ENCODE results near the gene FMNL2.

- no peak for TF ChIP-seq ZNF639 (tag by site-specific recombination; IDR thresholded peaks at IDR 0.05)
- no peak for TF ChIP-seq CTCF (tag by site-specific recombination; IDR thresholded peaks at IDR 0.05)
- TF ChIP-seq ZNF416 (tag by site-specific recombination; IDR thresholded peaks at IDR 0.05): no peak
- TF ChIP-seq ZNF214 (tag by site-specific recombination; IDR thresholded peaks at IDR 0.05; ENCODE audit: borderline replicate concordance): no peak
- TF ChIP-seq OVOL3 (tag by site-specific recombination; IDR thresholded peaks at IDR 0.05): no peak
- no peak for TF ChIP-seq KLF16 (tag by site-specific recombination; IDR thresholded peaks at IDR 0.05)
- no peak for TF ChIP-seq ZNF133 (tag by site-specific recombination; IDR thresholded peaks at IDR 0.05)
- TF ChIP-seq, protein P1, sequence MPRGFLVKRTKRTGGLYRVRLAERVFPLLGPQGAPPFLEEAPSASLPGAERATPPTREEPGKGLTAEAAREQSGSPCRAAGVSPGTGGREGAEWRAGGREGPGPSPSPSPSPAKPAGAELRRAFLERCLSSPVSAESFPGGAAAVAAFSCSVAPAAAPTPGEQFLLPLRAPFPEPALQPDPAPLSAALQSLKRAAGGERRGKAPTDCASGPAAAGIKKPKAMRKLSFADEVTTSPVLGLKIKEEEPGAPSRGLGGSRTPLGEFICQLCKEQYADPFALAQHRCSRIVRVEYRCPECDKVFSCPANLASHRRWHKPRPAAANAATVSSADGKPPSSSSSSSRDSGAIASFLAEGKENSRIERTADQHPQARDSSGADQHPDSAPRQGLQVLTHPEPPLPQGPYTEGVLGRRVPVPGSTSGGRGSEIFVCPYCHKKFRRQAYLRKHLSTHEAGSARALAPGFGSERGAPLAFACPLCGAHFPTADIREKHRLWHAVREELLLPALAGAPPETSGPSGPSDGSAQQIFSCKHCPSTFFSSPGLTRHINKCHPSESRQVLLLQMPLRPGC (tag by site-specific recombination; IDR thresholded peaks at IDR 0.05): no peak
These were observed 245.7 kb downstream of the FMNL2 start for GRCh38 chr2:152580714-152581113.

Data from HEK293 (cell line).